ENCODE data around the gene STPG3. TPM values are rescaled to one million over a fixed set of nuclear protein-coding genes. Genes with fewer than 3 reads are reported as not detected.

STPG3 gene
- polyA plus RNA-seq, 1 donor (not counting 4 experiments of a cell fraction or from before 2014, with no cell fraction given), result not detected

GRCh38 chr9:137206602-137207001 is 44.5 kb upstream of the STPG3 start:
- dilution Hi-C loops (cut with MboI; ENCODE audit: extremely low pct_ligation_motif_present, low sequenced_read_pairs), result no loop called here
- no peak for FAIRE-seq

DNA sequence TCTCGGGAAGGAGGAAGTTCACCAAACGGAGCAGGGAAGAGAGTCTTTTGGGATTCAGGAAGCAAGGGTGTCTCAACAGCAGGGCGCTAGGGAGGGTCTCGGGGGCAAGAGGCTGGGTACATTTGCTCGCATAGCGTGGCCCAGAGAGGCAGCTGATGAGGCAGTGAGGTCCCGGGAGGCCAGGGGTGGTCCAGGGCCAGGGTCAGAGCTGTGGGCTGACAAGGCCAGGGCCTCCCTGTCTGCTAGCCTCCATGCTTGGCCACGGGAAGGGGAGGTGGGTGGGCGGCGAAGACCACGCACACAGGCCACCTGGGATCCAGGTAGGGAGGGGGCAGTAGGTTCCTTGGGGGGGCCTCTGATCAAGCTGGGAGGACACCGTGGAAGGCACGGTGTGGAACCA is 39.6 kb upstream of the STPG3 start:
- Histone ChIP-seq H3K9me1 (ENCODE audit: control insufficient read depth, extremely low read depth, insufficient read depth, low read length) (no peaks in the 10 kb centered on the region), H3K4me3 (ENCODE audit: control insufficient read depth in 2 of 3, extremely low read depth in 1 of 3, insufficient read depth in 2 of 3, low read depth in 1 of 3, low read length in 3 of 3) (no peak overlapping the region), H4K20me1 (ENCODE audit: control insufficient read depth, extremely low read depth, insufficient read depth, low read length) (no peaks in the 10 kb centered on the region), H3K27me3 (ENCODE audit: control insufficient read depth, extremely low read depth, insufficient read depth, low read length) (no peaks in the 10 kb centered on the region), H2AFZ (ENCODE audit: control insufficient read depth, low read length) (no peak overlapping the region), H3K36me3 (ENCODE audit: control insufficient read depth in 2 of 2, extremely low read depth in 1 of 2, insufficient read depth in 2 of 2, low read length in 2 of 2) (peaks cover 8 to 28% of the 10 kb centered on the region in 2 experiments), H3K9me3 (ENCODE audit: control insufficient read depth, low read depth, low read length) (no peaks in the 10 kb centered on the region), H3K4me2 (ENCODE audit: control insufficient read depth, extremely low read depth, insufficient read depth, low read depth, low read length) (no peak overlapping the region), H3K4me1 (ENCODE audit: control insufficient read depth, extremely low read depth, insufficient read depth, low read length) (peaks cover 5% of the 10 kb centered on the region), H3K79me2 (ENCODE audit: control insufficient read depth, insufficient read depth, low read length) (peaks cover 10% of the 10 kb centered on the region), H3K9ac (ENCODE audit: control insufficient read depth, extremely low read depth, insufficient read depth, low read length) (no peak overlapping the region), H3K27ac (ENCODE audit: control insufficient read depth, insufficient read depth, low read length) (no peak overlapping the region)
- DNase-seq (ENCODE audit: low read depth, low spot score) (no peak), FAIRE-seq (no peak)
- TF ChIP-seq EZH2 (IDR thresholded peaks at IDR 0.05; ENCODE audit: low read length), result no peak
- TF ChIP-seq, protein P1, sequence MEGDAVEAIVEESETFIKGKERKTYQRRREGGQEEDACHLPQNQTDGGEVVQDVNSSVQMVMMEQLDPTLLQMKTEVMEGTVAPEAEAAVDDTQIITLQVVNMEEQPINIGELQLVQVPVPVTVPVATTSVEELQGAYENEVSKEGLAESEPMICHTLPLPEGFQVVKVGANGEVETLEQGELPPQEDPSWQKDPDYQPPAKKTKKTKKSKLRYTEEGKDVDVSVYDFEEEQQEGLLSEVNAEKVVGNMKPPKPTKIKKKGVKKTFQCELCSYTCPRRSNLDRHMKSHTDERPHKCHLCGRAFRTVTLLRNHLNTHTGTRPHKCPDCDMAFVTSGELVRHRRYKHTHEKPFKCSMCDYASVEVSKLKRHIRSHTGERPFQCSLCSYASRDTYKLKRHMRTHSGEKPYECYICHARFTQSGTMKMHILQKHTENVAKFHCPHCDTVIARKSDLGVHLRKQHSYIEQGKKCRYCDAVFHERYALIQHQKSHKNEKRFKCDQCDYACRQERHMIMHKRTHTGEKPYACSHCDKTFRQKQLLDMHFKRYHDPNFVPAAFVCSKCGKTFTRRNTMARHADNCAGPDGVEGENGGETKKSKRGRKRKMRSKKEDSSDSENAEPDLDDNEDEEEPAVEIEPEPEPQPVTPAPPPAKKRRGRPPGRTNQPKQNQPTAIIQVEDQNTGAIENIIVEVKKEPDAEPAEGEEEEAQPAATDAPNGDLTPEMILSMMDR (optimal IDR thresholded peaks at IDR 0.05 in 1 of 3, IDR thresholded peaks at IDR 0.05 in 1 of 3, conservative IDR thresholded peaks at IDR 0.05 in 1 of 3; ENCODE audit: extremely low read depth in 1 of 3, insufficient read depth in 2 of 3, low read length in 3 of 3), result no peak
- dilution Hi-C loops (cut with MboI; ENCODE audit: extremely low pct_ligation_motif_present, low sequenced_read_pairs), result no loop called here

More at GRCh38 chr9:137206602-137207001, 44.5 kb upstream of the STPG3 start:
- Histone ChIP-seq H3K4me2 (ENCODE audit: control insufficient read depth, extremely low read depth, insufficient read depth, low read depth, low read length) (peak overlapping the region; percentile 100), H3K36me3 (ENCODE audit: control insufficient read depth in 2 of 2, extremely low read depth in 1 of 2, insufficient read depth in 2 of 2, low read length in 2 of 2) (peaks cover 5 to 11% of the 10 kb centered on the region in 2 experiments), H3K9me3 (ENCODE audit: control insufficient read depth, low read depth, low read length) (no peaks in the 10 kb centered on the region), H2AFZ (ENCODE audit: control insufficient read depth, low read length) (no peak overlapping the region), H3K9ac (ENCODE audit: control insufficient read depth, extremely low read depth, insufficient read depth, low read length) (peak overlapping the region; percentile 93), H4K20me1 (ENCODE audit: control insufficient read depth, extremely low read depth, insufficient read depth, low read length) (no peaks in the 10 kb centered on the region), H3K4me3 (ENCODE audit: control insufficient read depth in 2 of 3, extremely low read depth in 1 of 3, insufficient read depth in 2 of 3, low read depth in 1 of 3, low read length in 3 of 3) (peak overlapping the region; percentile 93 to 97 (median 96)), H3K4me1 (ENCODE audit: control insufficient read depth, extremely low read depth, insufficient read depth, low read length) (peaks cover 24% of the 10 kb centered on the region), H3K27ac (ENCODE audit: control insufficient read depth, insufficient read depth, low read length) (peak overlapping the region; percentile 83), H3K9me1 (ENCODE audit: control insufficient read depth, extremely low read depth, insufficient read depth, low read length) (no peaks in the 10 kb centered on the region), H3K79me2 (ENCODE audit: control insufficient read depth, insufficient read depth, low read length) (peaks cover 51% of the 10 kb centered on the region), H3K27me3 (ENCODE audit: control insufficient read depth, extremely low read depth, insufficient read depth, low read length) (no peaks in the 10 kb centered on the region)
- DNase-seq (ENCODE audit: low read depth, low spot score), result no peak
- TF ChIP-seq, protein P1 (optimal IDR thresholded peaks at IDR 0.05 in 1 of 3, IDR thresholded peaks at IDR 0.05 in 1 of 3, conservative IDR thresholded peaks at IDR 0.05 in 1 of 3; ENCODE audit: extremely low read depth in 1 of 3, insufficient read depth in 2 of 3, low read length in 3 of 3), result no peak
